ENCODE data around the gene NR2F1-AS1. TPM values are rescaled to one million over a fixed set of nuclear protein-coding genes. Genes with fewer than 3 reads are reported as not detected.

NR2F1-AS1 gene
- total and polyA plus RNA-seq, 2 donors (not counting 3 experiments of a cell fraction or from before 2014, with no cell fraction given), result 4.2 to 13.8 TPM

DNA sequence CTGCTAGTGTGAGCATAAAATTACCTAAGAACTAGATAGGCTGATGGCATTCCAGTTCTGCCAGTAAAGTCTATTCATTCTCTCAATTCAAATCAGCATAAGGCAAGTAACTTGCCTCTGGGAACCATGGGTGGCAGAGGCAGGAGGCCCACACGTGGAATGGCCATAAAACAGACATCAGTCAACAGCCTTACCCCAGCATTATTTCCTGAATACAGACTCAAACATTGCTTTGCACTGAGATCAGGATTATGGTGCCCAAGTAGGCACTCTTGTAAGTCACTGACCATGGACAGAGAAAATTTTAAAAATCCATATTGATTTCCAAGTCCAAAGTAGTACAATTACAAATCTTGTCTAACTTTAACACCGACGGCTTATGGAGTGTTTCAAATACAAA, 157.7 kb downstream of the NR2F1-AS1 start:
- FAIRE-seq (no peak), DNase-seq (ENCODE audit: low read depth, low spot score) (peak; percentile 50)
- dilution Hi-C loops (cut with MboI; ENCODE audit: extremely low pct_ligation_motif_present, low sequenced_read_pairs), result no loop called here
- Histone ChIP-seq H3K4me3 (replicated peaks in 1 of 3; ENCODE audit: insufficient read depth in 1 of 3, low read depth in 1 of 3, low read length in 3 of 3) (no peak overlapping the region), H2AFZ (ENCODE audit: low read depth, low read length) (no peak overlapping the region), H3K4me1 (ENCODE audit: control insufficient read depth, extremely low read depth, insufficient read depth, low read length) (peaks cover 16% of the 10 kb centered on the region), H4K20me1 (replicated peaks; ENCODE audit: control insufficient read depth, extremely low read depth, insufficient read depth, low read length) (no peaks in the 10 kb centered on the region), H3K27me3 (ENCODE audit: control insufficient read depth in 2 of 2, insufficient read depth in 2 of 2, low read length in 2 of 2) (no peaks in the 10 kb centered on the region), H3K4me2 (ENCODE audit: insufficient read depth, low read length) (no peak overlapping the region), H3K79me2 (ENCODE audit: control insufficient read depth, insufficient read depth, low read length) (no peaks in the 10 kb centered on the region), H3K9me1 (replicated peaks; ENCODE audit: control insufficient read depth, extremely low read depth, insufficient read depth, low read length) (no peaks in the 10 kb centered on the region), H3K36me3 (ENCODE audit: control insufficient read depth in 2 of 2, extremely low read depth in 1 of 2, insufficient read depth in 2 of 2, low read length in 2 of 2) (no peaks in the 10 kb centered on the region), H3K27ac (ENCODE audit: insufficient read depth, low read depth, low read length) (no peak overlapping the region), H3K9ac (replicated peaks; ENCODE audit: extremely low read depth, insufficient read depth, low read length) (no peak overlapping the region), H3K9me3 (replicated peaks; ENCODE audit: control insufficient read depth, insufficient read depth, low read length) (no peaks in the 10 kb centered on the region)
- POLR2A ChIA-PET, result no interaction called here
- BruUV-seq (replicated peaks), result no TSS peak
- CTCF ChIA-PET, result no interaction called here
- intact Hi-C loops (cut with micrococcal nuclease), result loop anchor here (5.0 kb wide), 2 partner anchors 61 to 159 kb away; partner anchors contain the start of genes NR2F1 and NR2F1-AS1
- TF ChIP-seq MYC (IDR thresholded peaks at IDR 0.05; ENCODE audit: low read depth, low read length), result no peak

DNA sequence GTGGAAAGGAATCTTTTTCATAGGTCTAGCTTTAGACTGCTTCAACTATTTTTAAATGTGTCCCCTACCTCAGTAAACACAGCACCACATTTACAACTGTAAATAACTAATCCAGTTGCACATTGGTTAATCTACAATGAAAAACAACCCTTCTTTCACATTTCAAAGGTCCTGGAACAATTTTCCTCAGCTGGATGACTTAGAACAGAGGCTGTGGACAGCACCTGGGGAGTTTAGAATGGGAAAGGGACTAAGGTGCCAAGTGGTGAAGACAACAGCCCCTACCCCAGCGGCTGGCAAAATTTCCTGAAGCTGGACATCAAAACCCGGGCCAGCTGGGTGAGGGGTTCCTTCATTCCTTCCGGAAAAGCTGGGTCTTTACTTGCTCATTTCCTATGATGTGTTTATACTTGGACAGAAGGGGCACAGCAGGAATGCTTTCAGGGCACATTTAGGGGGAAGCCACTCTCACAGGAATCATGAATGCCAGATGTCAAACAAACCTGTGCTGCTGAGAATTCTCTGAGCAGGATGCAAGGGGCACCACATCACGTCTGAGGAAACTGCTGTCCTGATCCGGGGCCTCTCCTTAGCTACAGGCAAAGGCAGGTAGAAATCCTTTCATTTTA, 158.3 kb downstream of the NR2F1-AS1 start:
- no peaks in the 10 kb centered on the region for H3K9me3 ChIP-seq (replicated peaks; ENCODE audit: control insufficient read depth, insufficient read depth, low read length)
- H4K20me1 ChIP-seq (replicated peaks; ENCODE audit: control insufficient read depth, extremely low read depth, insufficient read depth, low read length), result no peaks in the 10 kb centered on the region
- ChIA-PET CTCF (interaction anchor here (1.5 kb wide), 1 partner anchor 330 kb away, joined by 5 read pairs; no protein-coding TSS in a partner anchor), POLR2A (no interaction called here)
- FAIRE-seq (peak; percentile 83), DNase-seq (ENCODE audit: low read depth, low spot score) (peak; percentile 49)
- no peak overlapping the region for H3K27ac ChIP-seq (ENCODE audit: insufficient read depth, low read depth, low read length)
- H3K4me1 ChIP-seq (ENCODE audit: control insufficient read depth, extremely low read depth, insufficient read depth, low read length), result peaks cover 16% of the 10 kb centered on the region
- TF ChIP-seq GATA2 (IDR thresholded peaks at IDR 0.05; ENCODE audit: insufficient read depth, insufficient read length, low read depth, low read length) (no peak), POLR2A (IDR thresholded peaks at IDR 0.05; ENCODE audit: low read depth, low read length) (no peak), FOS (IDR thresholded peaks at IDR 0.05; ENCODE audit: borderline replicate concordance, insufficient read depth, low read length) (no peak)
- TF ChIP-seq, protein P1, sequence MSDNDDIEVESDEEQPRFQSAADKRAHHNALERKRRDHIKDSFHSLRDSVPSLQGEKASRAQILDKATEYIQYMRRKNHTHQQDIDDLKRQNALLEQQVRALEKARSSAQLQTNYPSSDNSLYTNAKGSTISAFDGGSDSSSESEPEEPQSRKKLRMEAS (IDR thresholded peaks at IDR 0.05; ENCODE audit: insufficient read depth, insufficient read length), result no peak
- H3K79me2 ChIP-seq (ENCODE audit: control insufficient read depth, insufficient read depth, low read length), result no peaks in the 10 kb centered on the region
- no peaks in the 10 kb centered on the region for H3K36me3 ChIP-seq (ENCODE audit: control insufficient read depth in 2 of 2, extremely low read depth in 1 of 2, insufficient read depth in 2 of 2, low read length in 2 of 2)
- no peak overlapping the region for H3K4me2 ChIP-seq (ENCODE audit: insufficient read depth, low read length)
- H3K27me3 ChIP-seq (ENCODE audit: control insufficient read depth in 2 of 2, insufficient read depth in 2 of 2, low read length in 2 of 2), result no peaks in the 10 kb centered on the region
- H3K4me3 ChIP-seq (replicated peaks in 1 of 3; ENCODE audit: insufficient read depth in 1 of 3, low read depth in 1 of 3, low read length in 3 of 3), result no peak overlapping the region
- H2AFZ ChIP-seq (ENCODE audit: low read depth, low read length), result no peak overlapping the region
- BruUV-seq (replicated peaks), result no TSS peak
- intact Hi-C loops (cut with micrococcal nuclease), result loop anchor here (5.0 kb wide), 2 partner anchors 60 to 160 kb away; partner anchors contain the start of genes NR2F1 and NR2F1-AS1
- dilution Hi-C loops (cut with MboI; ENCODE audit: extremely low pct_ligation_motif_present, low sequenced_read_pairs), result no loop called here
- H3K9ac ChIP-seq (replicated peaks; ENCODE audit: extremely low read depth, insufficient read depth, low read length), result no peak overlapping the region
- H3K9me1 ChIP-seq (replicated peaks; ENCODE audit: control insufficient read depth, extremely low read depth, insufficient read depth, low read length), result no peaks in the 10 kb centered on the region
